M059J (cell line): ENCODE results near the gene TARS3. TPM values are rescaled to one million over a fixed set of nuclear protein-coding genes. Genes with fewer than 3 reads are reported as not detected.
A peak's percentile ranks its signal among the peaks of the same experiment; 100 is the strongest.

Experiments used
- DNase-seq: peaks from one replicate; pipeline ENCODE4 v3.0.0-alpha.2; 2012; ENCODE audit warnings: low read depth
- total RNA-seq: library from RNA; depleted of rRNA; stranded (reverse); fragments of >200 nt; shearing (Covaris generic); gene quantifications from 2 replicates; pipeline ENCODE4 v1.2.3, GENCODE V29; 2014

Gene TARS3
- total RNA-seq, 1 experiment from 2014 or later, result 3.0 TPM

DNA sequence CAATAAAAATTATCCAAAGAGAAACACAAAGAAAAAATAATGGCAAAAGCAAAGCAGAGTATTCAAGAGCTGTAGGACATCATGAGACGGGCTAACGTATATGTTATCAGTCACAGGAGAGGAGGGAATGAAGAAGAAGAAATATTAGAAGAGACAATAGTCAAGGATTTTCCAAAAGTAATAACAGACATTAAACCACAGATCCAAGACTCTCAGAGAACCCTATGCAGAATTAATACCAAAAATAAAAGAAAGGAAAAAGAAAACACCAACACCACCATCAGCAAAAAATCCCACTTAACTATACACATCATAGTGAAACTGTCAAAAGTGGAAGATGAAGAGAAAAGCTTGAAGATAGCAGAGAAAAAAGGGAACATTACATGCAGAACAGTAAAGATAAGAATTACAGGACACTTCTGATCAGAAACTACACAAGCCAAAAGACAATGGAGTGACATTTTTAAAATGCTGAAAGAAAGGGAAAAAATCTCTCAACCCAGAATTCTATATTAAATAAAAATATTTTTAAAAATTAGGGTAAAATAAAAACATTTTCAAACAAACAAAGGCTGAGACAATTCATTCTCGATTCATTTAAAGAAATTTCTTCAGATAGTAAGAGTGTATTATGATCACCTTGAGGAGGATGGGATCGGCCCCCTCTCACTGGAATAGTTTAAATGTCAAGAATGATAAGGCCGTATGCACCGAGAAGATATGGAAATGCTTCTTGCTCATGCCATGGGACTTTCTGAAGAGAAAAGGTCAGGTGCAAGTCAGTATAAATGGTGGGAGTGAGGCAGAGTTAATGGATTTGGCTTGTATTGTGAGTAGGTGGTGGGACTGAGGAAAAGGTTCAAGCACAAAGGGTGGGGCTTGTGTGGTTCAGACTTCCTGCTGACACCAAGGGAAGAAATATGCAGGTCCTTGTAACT, 100.6 kb downstream of the TARS3 start:
- no peak for DNase-seq

DNA sequence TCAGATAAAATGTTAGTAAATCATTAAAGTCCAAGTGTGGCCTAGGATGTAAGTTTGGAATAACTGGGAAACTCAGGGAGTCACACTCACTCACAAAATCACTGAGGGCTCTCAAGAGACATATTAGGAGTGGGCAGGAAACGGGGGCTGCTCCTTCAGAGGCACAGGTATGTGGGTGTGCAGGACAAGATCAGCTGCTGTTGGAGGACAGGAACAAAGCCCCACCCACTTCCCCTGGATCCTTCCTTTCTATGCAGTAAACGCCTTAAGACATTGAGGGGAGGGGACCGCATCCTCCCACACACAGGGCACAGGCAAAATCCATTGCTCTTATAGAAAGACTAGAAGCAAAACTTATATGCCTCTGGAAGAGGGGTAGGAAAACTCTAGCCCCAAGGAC, 102.3 kb downstream of the TARS3 start:
- DNase-seq, result no peak

DNA sequence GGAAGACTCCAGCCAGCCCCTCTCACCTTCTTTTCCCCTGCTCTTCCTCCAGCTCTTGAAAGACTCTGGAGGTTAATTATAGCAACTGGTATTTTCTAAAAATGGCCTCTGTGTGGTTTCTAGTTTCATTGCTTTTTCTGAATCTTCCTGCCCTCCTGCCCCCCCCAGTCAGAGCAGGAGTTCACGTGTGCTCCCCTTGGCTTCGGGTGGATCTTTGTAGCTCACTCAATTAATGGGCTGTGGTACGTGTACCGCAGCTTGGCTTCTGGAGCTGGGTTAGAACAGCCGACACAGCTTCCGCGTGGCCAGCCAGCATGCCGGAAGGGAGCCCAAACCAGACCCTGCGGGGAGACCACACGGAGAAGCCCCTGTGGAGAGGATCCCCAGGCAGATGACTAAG, 103.6 kb downstream of the TARS3 start:
- no peak for DNase-seq

DNA sequence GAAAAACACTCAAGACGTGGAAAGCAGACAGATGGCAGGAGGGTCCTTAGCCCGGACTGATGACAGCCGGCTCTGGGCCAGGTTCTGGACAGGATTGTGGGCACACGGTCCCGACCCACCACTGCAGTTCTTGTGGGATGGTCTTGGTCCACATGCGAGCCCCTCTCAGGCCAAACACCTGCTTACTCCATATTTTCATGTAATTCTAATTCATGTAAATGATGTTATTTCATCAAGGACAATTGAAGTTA, 104.7 kb downstream of the TARS3 start:
- DNase-seq, result no peak

DNA sequence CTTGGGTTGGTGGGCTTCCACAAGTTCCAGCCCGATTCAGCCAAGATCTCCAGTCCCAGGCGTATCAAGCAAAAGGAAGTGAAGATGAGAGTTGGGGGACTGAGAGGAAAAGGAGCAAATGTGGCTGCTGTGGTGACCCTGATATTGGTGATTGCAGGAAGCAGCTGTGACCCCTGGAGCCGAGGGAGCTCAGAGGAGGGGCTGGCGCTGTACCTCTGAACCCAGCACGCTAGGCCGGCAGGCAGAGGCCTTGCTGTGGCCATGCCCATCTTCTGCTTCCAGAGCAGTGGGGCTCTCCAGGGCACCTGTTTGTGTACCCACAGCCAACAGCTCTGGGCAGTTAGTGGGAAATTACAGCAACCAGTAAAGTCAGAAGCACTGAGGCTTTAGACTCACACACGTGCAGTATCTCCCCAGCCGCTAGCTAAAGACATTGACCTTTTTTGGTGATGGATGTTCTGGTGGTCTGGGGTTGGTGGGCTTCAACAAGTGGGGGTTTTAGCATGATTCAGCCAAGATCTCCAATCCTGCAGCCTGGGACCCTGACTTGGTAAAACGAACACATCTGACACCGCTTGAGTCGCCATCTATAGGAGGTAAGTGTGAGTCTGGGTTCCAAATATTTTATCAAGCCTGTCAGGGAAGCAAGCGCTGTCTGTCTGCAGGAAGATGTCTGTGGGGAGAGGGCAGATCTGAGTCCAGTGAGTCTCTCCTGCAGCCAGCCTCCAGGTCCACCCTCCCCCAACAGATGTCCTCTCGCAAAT, 105.2 kb downstream of the TARS3 start:
- DNase-seq, result no peak

DNA sequence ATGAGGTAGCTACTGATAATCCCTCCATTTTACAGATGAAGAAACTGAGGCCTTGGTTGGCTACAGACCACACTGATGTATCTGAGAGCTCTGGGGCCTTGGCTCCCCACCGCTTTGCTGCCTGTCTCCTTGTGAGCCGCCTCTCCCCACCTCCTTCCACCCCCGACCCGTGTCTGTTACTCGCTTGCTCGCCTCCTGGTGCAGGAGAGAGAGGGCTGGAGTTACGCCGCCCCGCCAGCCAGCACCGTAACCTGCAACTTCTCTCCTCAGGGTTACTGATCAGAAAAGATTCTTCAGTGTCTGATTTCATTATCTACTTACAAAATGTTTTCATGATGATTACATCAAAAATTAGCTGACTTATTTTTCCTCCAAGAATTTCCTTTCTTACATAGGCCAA, 106.2 kb downstream of the TARS3 start:
- no peak for DNase-seq

DNA sequence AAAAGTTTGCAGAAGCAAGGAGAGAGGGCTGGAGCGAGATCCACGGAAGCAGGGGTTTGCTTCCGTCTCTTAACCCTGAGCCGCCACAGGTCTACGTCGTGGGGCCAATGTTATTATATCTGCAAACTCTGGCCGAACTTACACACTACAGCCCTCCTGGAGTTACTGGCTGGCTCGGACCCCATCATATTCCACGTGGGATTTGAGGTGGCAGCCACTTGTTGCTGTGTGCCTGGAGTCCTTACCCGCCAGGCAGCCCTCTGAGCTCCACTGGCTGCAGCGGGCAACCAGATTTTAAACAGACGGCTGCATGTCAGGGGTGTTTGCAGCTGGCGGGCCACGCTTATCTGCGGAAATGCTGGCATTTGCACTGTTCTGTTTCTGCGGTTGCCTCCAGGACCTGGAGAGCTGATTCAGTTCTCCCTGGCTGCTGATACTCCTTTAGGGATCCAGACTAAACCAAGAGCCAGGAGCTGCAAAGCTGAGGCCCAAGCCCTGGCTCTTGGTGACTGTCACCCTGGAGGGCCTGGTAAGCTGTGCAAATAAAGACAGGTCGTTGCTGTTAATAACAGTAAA, 106.8 kb downstream of the TARS3 start:
- no peak for DNase-seq

DNA sequence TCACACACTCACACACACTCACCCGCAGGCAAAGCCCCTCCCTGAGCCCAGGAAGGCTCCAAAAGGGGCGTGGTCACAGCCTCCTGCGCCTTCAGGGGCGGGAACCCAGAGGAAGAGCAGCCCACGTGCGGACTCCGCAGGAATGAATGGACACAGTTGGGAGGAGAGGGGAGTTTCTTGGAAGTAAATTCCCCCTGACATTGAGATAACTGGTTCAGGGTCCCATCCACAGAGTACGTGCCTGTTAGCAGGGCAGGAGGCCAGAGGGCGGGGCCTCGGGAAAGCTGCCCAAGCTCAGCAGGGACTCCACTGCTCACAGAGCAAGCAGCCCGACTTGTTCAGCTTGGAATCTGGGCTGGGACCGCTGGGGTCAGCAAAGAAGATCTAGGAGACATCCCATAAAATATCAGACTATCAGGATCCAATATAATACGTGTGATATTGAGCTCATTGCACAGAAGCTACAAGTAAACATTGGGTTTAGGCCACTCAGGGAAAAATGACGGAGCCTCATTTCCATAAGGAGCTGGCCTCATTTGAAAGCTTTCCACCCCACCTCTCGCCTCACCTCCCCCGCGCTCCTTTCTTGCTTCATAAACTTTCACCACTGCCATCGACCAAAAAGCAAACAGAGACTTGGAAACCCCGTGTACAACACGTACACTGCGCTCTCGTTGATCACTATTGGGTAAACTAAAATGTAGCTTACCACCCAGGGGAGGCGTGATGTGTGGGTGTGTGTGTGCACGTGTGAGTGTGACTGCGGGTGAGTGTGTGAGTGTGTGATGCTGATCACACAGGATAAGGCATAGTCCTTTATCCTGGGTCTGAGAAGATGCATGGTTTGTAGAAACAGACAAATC, 108.1 kb downstream of the TARS3 start:
- peak; percentile 62 for DNase-seq

DNA sequence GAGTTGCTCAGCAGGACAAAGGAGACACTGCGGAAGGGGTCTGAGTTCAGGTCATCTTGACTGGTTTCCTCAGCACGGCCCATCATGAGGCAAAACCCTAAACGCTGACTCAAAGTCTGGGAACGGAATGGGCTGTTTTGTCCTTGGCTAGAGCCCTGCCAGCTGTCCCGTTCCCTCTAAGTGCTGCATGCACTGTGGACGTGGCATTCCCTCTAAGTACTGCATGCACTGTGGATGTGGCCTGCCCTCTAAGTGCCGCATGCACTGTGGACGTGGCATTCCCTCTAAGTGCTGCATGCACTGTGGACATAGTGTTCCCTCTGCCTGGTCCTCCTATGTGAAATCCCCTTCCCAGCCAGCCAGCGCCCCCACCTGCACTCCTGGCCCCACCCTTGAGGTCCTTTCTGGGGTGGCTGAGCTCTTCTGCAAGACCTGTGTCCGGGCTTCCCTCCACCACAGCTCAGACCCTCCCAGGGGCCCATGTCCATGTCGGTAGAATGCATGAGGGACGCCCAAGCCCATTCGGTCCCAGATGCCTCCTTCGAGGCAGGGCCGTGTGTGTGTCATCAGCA, 108.8 kb downstream of the TARS3 start:
- DNase-seq, result no peak

DNA sequence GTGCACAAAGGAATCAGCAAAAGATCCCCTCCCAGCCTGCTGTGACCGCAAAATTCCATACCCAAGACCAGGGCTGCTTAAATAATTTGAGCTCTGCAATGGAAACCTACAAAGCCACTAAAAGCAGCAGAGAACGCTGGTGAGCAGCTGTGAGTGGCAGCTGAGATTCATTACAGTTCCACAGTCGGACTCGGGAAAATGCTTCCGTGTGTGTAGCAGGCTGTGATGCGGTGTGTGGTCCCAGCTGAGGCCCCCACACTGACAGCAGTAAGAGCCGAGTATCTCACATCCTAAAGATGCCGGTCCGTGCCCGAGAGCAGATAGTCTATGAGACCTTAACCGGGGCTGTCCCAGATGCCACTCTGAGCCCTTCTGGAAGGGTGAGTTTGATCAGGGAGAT, 109.5 kb downstream of the TARS3 start:
- DNase-seq, result no peak

DNA sequence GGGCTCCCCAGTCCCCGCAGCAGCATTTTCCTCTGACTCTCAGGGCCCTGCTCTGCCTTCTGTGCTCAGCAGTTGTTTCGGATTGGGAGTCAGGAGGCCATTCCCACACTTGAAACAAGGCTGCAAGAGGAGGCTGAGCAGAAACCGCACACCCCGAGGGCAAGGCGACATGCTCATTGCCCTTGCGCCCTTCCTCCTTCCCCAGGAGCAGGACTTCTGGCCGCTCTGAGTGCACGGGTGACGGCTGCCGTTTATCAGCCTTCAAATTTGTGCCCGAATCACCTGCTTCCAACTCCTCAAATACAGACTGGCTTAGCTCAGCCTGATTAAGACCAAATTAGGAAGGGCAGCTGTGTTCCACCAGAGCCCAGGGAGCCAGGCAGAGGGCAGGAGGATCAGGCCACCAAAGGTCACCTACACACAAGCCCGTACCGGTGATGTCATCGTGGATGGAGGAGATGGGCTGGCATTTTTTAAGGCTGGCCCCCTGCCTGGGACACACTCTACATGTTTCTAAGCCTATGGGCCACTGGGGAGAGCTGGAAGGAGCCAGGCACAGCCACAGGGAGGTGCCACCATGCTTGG, 110.2 kb downstream of the TARS3 start:
- DNase-seq, result no peak

DNA sequence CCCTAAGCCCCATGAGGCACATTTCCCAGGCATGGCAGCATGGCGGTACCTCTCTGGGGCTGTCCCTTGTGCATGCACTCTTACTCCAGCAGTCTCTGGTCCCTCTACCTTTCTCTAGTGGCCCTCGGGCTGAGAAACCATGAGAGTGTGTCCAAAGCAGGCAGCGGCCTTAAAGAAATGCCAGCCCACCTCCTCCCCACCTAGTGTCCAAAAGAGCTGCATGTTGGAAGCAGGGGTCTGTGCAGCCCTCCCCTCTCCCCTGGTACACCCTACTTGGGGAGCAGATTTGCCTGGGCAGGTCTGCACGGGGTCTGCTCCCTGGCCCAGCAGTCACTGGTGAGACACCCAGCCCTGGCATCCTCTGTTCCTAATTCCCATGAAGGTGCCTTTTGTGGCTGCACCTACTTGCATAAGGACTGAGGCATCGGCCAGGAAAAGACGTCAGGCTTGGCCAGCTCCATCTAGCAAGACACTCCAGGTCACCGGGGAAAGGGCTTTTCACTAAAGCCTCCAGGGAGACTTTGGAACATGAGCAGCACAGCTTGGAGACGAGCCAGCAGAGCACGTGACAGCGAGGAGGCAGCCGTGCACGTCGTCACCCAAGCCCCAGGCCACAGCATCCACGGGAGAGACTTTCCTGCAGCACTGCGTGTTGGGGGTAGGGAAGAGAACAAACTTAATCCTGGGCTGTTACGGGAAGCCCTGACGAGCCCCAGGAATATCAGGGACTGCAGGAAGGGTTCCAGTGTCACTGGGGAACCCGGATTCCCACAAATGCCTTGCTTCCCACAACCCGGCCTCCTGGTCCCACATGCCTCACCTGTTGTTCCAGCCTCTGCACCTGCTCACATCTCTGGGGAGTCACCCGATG, 110.9 kb downstream of the TARS3 start:
- peak; percentile 56 for DNase-seq

DNA sequence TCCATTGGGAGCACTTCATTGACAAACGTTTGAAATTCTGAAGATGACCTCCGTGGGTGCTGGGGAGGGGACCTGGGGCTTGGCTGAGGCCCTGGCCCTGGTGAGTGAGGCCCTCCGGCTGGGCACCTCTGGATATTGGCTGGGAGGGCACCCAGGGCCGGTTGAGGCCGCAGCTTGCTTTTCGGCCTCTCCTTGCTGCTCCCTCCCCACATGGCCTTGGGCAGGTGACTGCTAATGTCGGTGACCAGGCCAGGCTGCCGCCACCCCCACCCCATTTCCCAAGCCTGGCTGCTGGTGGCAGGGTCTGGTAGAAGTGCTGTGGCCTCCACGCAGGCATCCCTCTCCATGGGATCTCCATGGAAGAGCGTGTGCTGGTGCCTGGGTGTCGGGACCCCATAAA, 111.6 kb downstream of the TARS3 start:
- no peak for DNase-seq

DNA sequence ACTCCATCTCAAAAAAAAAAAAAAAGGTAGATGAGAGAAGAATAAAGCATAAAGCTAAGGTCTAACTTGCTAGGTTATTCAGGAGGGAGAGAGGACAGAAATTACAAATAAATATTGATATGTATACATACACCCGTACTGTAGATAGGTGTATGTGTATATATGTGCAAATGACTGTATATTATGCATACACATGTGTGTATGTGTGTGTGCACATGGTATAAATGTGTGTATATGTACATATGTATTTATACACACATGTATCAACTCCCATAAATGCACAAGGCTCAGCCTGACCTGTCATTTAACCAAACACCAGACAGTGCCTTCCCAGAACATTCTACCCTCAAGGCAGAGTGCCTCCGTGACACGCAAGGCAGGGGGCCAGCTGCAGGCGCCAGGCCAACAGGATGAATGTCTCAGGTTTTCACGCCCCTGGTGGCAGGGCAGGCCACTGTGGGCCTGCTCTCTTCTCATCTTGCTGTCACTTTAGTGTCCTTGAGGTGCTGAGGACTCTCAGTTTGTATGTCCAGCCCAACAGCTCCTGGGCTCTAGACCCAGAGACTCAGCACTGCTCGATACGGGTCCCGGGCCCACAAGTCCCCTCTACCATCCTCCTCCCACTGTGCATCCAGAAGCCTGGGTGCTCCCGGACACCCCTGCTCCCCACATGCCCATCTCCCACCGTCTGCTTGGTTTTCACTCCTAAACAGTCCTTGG, 112.5 kb downstream of the TARS3 start:
- DNase-seq, result no peak

DNA sequence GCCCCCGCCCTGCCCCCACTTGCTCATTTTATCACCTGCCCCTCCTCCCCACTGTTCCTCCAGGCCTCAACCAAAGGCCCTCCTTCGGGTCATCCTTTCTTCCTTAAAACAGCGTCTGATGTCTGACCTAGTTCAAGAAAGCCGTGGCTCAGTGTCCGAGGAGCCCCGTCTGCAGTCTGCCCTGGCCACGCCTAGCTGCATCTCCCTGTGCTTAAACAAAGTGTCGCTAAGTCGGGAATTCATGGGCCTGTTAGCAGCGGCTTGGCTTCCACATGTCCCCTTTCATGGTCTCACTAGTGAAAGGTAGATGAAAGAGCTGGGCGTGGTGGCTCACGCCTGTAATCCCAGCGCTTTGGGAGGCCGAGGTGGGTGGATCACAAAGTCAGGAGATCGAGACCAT, 113.3 kb downstream of the TARS3 start:
- DNase-seq, result no peak

DNA sequence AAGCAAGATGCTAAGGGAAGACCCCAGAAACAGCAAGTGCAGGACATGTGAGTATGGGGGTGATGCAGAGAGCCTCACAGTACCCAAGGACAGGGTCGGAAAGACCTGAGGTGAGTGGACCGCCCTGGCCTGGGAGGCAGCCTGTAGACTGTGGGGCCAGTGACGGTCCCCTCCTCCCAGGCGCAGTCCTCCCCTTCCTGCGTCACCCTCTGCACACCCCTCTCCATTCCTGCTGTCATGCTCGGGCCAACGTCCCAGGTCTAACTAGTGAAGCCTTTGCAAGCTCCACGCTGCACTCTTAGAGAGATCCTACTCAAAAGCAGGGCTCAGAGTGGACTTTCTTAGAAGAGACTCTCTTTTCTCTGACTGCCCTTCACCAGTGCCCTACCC, 113.7 kb downstream of the TARS3 start:
- no peak for DNase-seq

DNA sequence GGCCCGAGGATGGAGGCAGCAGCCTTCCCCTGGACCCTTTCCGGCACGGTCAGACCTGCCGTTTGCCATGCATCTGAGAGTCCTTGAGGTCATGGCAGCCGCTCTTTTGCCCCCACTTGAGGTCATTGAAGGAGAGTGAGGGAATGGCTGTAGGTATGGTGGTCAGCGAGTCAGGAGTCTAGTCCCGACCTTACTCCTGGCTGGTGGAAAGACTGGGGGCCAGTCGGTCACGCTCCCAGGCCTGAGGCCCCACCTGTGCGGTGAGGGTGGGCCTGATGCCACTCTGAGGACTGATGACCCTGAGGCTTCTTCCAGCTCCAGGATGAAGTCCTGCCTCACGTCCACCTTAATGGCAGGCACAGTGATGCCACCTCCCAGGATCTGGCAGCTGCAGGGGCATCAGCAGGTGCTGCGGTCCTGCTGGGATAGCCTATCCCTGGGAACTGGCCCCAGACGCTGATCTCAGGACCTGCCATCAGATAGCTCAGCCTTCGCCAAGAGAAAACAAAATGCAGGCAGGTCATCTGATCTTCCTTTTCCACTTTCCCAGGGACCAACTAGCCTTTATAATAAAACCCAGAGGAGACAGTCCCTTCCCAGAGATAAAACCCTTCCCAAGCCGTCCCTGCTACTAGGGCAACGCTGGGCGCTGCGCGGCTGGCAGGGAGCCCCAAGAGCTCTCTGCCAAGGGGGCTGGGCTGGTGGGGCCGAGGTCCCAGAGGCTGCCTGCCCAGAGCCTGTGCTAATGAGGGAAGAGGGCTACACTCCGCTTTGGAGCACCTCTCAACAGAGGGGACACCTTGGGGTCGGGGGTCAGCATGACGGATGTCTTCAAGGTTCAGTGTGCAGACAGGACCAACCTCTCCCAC, 114.3 kb downstream of the TARS3 start:
- DNase-seq, result no peak

DNA sequence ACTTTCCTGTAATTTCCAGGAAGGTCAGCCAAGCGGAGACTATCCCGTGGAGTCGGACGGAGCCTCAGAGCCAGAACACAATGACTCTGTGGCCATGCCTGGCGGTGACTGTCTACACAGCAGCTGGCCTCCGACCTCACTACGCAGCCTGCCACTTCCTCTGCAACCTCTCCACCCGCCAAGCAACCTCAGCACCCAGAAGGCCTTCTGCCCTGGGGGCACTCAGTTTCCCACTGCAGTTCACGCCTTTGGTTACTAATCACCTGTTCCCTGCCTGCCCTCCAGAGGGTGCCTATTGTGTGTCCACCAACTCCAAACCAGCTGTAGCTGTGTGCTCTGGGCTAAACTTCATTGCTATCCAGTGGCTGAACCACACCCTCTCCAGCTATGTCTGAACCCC, 116.1 kb downstream of the TARS3 start:
- peak; percentile 21 for DNase-seq

DNA sequence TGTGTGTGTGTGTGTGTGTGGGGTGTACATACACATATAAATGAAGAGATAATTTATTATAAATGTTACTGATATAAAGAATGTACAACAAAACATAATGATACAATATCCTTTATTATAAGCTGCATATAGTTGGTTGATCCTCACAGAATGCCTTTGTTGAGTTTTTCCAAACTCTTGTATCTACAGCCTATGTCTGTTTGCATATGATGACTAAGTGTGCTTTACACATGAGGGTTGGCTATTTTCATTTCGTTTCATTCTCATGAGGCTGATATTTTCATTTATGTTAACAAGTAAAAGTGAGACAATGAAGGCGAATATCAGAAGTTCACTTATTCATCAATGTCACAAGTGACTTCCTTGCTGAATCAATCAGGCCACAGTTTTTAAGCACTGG, 117.2 kb downstream of the TARS3 start:
- DNase-seq, result no peak
